ENCODE data around the gene SHROOM2.

DNA sequence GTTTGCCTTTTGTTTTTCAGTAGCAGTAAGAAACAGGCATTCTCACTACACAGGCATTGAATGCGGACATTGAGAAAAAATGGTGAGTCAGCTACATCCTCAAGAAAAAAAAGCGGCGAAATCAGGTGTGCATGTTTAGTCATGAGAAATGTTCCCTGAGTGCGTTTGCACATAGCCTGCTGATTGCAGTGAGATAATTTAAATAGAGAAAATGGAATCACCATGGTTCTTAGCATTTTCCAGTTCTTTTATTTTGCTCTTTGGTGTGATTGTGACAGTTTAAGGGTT, 126.9 kb downstream of the SHROOM2 start:
- TF ChIP-seq, protein P1, sequence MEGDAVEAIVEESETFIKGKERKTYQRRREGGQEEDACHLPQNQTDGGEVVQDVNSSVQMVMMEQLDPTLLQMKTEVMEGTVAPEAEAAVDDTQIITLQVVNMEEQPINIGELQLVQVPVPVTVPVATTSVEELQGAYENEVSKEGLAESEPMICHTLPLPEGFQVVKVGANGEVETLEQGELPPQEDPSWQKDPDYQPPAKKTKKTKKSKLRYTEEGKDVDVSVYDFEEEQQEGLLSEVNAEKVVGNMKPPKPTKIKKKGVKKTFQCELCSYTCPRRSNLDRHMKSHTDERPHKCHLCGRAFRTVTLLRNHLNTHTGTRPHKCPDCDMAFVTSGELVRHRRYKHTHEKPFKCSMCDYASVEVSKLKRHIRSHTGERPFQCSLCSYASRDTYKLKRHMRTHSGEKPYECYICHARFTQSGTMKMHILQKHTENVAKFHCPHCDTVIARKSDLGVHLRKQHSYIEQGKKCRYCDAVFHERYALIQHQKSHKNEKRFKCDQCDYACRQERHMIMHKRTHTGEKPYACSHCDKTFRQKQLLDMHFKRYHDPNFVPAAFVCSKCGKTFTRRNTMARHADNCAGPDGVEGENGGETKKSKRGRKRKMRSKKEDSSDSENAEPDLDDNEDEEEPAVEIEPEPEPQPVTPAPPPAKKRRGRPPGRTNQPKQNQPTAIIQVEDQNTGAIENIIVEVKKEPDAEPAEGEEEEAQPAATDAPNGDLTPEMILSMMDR (IDR thresholded peaks at IDR 0.05) = no peak
- TF ChIP-seq POLR2A (IDR thresholded peaks at IDR 0.05) = no peak
- TF ChIP-seq POLR2AphosphoS5 (IDR thresholded peaks at IDR 0.05) = no peak
